ENCODE measurements around the gene ZBBX. TPM values are rescaled to one million over a fixed set of nuclear protein-coding genes. Genes with fewer than 3 reads are reported as not detected.

ZBBX gene
- total and polyA plus RNA-seq, 2 of the 4 experiments (the other 2 are of a cell fraction): not detected

DNA sequence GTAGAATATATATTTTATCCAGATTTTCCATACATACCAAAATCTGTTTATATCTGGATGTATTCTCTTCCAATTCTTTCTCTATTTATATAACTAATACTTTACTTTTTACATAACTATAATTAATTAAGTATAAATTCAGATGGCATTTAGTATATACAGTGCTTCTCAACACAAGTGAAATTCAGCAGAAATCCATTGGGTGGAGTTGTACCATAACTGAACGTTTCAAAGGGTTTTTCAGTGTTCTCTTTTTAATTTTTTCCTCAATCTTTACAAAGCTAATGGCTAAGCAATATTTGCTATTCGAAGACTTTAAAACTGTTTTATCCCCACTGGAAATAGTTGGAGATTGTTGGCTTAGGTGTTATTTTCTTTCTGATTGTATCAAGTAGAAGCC lies 13.9 kb upstream of the ZBBX start:
- in situ Hi-C loops (cut with MboI; ENCODE audit: low sequenced_read_pairs): no loop called here
- no peak overlapping the region for H2AFZ ChIP-seq (replicated peaks; ENCODE audit: low read length, poor library complexity)
- no peak for TF ChIP-seq RCOR1 (IDR thresholded peaks at IDR 0.05; ENCODE audit: insufficient replicate concordance, low read length)
- TF ChIP-seq, protein P1, sequence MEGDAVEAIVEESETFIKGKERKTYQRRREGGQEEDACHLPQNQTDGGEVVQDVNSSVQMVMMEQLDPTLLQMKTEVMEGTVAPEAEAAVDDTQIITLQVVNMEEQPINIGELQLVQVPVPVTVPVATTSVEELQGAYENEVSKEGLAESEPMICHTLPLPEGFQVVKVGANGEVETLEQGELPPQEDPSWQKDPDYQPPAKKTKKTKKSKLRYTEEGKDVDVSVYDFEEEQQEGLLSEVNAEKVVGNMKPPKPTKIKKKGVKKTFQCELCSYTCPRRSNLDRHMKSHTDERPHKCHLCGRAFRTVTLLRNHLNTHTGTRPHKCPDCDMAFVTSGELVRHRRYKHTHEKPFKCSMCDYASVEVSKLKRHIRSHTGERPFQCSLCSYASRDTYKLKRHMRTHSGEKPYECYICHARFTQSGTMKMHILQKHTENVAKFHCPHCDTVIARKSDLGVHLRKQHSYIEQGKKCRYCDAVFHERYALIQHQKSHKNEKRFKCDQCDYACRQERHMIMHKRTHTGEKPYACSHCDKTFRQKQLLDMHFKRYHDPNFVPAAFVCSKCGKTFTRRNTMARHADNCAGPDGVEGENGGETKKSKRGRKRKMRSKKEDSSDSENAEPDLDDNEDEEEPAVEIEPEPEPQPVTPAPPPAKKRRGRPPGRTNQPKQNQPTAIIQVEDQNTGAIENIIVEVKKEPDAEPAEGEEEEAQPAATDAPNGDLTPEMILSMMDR (conservative IDR thresholded peaks at IDR 0.05; ENCODE audit: low read depth, low read length): no peak
- no peak for TF ChIP-seq POLR2A (IDR thresholded peaks at IDR 0.05; ENCODE audit: low read depth, low read length)
- TF ChIP-seq NFE2L2 (IDR thresholded peaks at IDR 0.05; ENCODE audit: low read depth, low read length): no peak
- no peak for TF ChIP-seq RFX5 (IDR thresholded peaks at IDR 0.05; ENCODE audit: low read depth, low read length)
- TF ChIP-seq BHLHE40 (IDR thresholded peaks at IDR 0.05; ENCODE audit: low read depth, low read length): no peak
- TF ChIP-seq USF2 (IDR thresholded peaks at IDR 0.05; ENCODE audit: low read depth, low read length): no peak
- no peak for TF ChIP-seq MXI1 (IDR thresholded peaks at IDR 0.05; ENCODE audit: borderline replicate concordance, low read depth, low read length)
- TF ChIP-seq, protein P2, sequence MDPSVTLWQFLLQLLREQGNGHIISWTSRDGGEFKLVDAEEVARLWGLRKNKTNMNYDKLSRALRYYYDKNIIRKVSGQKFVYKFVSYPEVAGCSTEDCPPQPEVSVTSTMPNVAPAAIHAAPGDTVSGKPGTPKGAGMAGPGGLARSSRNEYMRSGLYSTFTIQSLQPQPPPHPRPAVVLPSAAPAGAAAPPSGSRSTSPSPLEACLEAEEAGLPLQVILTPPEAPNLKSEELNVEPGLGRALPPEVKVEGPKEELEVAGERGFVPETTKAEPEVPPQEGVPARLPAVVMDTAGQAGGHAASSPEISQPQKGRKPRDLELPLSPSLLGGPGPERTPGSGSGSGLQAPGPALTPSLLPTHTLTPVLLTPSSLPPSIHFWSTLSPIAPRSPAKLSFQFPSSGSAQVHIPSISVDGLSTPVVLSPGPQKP (IDR thresholded peaks at IDR 0.05; ENCODE audit: borderline replicate concordance, low read depth, low read length): no peak
- TF ChIP-seq CEBPB (IDR thresholded peaks at IDR 0.05; ENCODE audit: low read depth, low read length): no peak
- no peak for TF ChIP-seq CHD1 (IDR thresholded peaks at IDR 0.05; ENCODE audit: low read depth, low read length)
- no peak for TF ChIP-seq MAZ (IDR thresholded peaks at IDR 0.05; ENCODE audit: borderline replicate concordance, low read depth, low read length)
- no peak for TF ChIP-seq SMC3 (IDR thresholded peaks at IDR 0.05; ENCODE audit: low read depth, low read length)
- no peak for TF ChIP-seq FOS (IDR thresholded peaks at IDR 0.05; ENCODE audit: low read depth, low read length)
- no peak for TF ChIP-seq RAD21 (IDR thresholded peaks at IDR 0.05; ENCODE audit: low read length)
- no peak for TF ChIP-seq MAFK (IDR thresholded peaks at IDR 0.05; ENCODE audit: low read depth, low read length)

More for the DNA sequence above, 13.9 kb upstream of the ZBBX start:
- no peak overlapping the region for H2BK15ac ChIP-seq (ENCODE audit: low read depth, low read length)
- no peak overlapping the region for H3K18ac ChIP-seq (ENCODE audit: low read depth, low read length)
- no peak overlapping the region for H2BK20ac ChIP-seq (ENCODE audit: low read depth, low read length)
- no peak overlapping the region for H2AK5ac ChIP-seq (ENCODE audit: low read depth, low read length)
- no peak overlapping the region for H3K14ac ChIP-seq (replicated peaks; ENCODE audit: low read depth, low read length)
- H4K8ac ChIP-seq (ENCODE audit: low read depth in 2 of 2, low read length in 2 of 2): no peak overlapping the region
- DNase-seq (no peak), ATAC-seq (ENCODE audit: low read depth) (no peak)
- no TSS peak for BruUV-seq (replicated peaks)
- H3K27ac ChIP-seq (ENCODE audit: insufficient read depth, low read length): no peak overlapping the region
- no peak overlapping the region for H2BK120ac ChIP-seq (ENCODE audit: low read depth, low read length)
- no peak overlapping the region for H3K9ac ChIP-seq (ENCODE audit: low read depth, low read length)
- H3K9me1 ChIP-seq (ENCODE audit: insufficient read depth, low read length): no peaks in the 10 kb centered on the region
- no peak overlapping the region for H3K23ac ChIP-seq (ENCODE audit: low read depth, low read length)
- intact Hi-C loops (cut with micrococcal nuclease): no loop called here
- no peak overlapping the region for H4K5ac ChIP-seq (ENCODE audit: low read depth, low read length)
- no peak overlapping the region for H3K56ac ChIP-seq (ENCODE audit: extremely low read depth, insufficient read depth, low read length)
- ChIA-PET POLR2A (ENCODE audit: unreplicated experiment) (no interaction called here), CTCF (no interaction called here)
- H3K9me3 ChIP-seq (ENCODE audit: control insufficient read depth, insufficient read depth, low read length): no peaks in the 10 kb centered on the region
- no peaks in the 10 kb centered on the region for H3K4me1 ChIP-seq (ENCODE audit: control insufficient read depth, insufficient read depth, low read length)
- H3K4ac ChIP-seq (ENCODE audit: low read depth, low read length): no peak overlapping the region
- no peak overlapping the region for H3K4me2 ChIP-seq (ENCODE audit: low read depth, low read length)
- no peak overlapping the region for H2BK5ac ChIP-seq (ENCODE audit: low read depth, low read length, poor library complexity, severe bottlenecking)
- no peaks in the 10 kb centered on the region for H4K20me1 ChIP-seq (ENCODE audit: insufficient read depth, low read length)
- dilution Hi-C loops (cut with HindIII; ENCODE audit: low sequenced_read_pairs, unreplicated experiment): no loop called here
- no peak overlapping the region for H3K4me3 ChIP-seq (ENCODE audit: insufficient read depth, low read depth, low read length)
- no peaks in the 10 kb centered on the region for H3K27me3 ChIP-seq (ENCODE audit: control insufficient read depth, insufficient read depth, low read length)
- H4K91ac ChIP-seq (ENCODE audit: insufficient read depth, low read depth, low read length): no peak overlapping the region
- H3K79me1 ChIP-seq (ENCODE audit: low read depth in 1 of 2, low read length in 2 of 2): no peaks in the 10 kb centered on the region
- WGBS, 2 experiments (ENCODE audit: extremely low coverage in 2 of 2, insufficient read length in 1 of 2): no CpG with 5 or more reads among the region's 2 CpGs
- no peak overlapping the region for H2AK9ac ChIP-seq (replicated peaks; ENCODE audit: low read depth, low read length, poor library complexity)
- no peaks in the 10 kb centered on the region for H3K36me3 ChIP-seq (ENCODE audit: control insufficient read depth, insufficient read depth, low read length)
